K562 (cell line): Measurements from ENCODE around the gene SKAP1. TPM values are rescaled to one million over a fixed set of nuclear protein-coding genes. Genes with fewer than 3 reads are reported as not detected.

ENCODE experiments used
- ATF4 ChIP-seq: fragments of 450-650 bp; formaldehyde crosslinking; IDR thresholded peaks from 2 replicates; pipeline ENCODE4 v1.4.0; 2022; ENCODE audit warnings: mild to moderate bottlenecking, moderate library complexity
- CBFB ChIP-seq: sonication (generic); formaldehyde crosslinking; IDR thresholded peaks from 2 replicates; pipeline ENCODE4 v1.4.0; 2020; ENCODE audit warnings: mild to moderate bottlenecking, missing genetic modification reagents
- CBX5 ChIP-seq: IDR thresholded peaks from 2 replicates; pipeline ENCODE4 v1.6.1; 2014; ENCODE audit warnings: low read depth, borderline replicate concordance
- FOXM1 ChIP-seq, 2 experiments: fragments of 450-650 bp in 1 of 2; sonication (generic) in 1 of 2; formaldehyde crosslinking in 1 of 2; IDR thresholded peaks; 2 replicates each; pipeline versions ENCODE4 v1.6.1 to v1.9.0; 2017 to 2022; ENCODE audit warnings: low read depth in 2 of 2, mild to moderate bottlenecking in 2 of 2, missing genetic modification reagents in 1 of 2, moderate library complexity in 1 of 2
- GMEB1 ChIP-seq: fragments of 250-450 bp; sonication (Bioruptor Pico); IDR thresholded peaks from 2 replicates; pipeline ENCODE4 v1.4.0; 2020; ENCODE audit warnings: mild to moderate bottlenecking
- HDAC1 ChIP-seq, 2 experiments: fragments of 450-650 bp; IDR thresholded peaks; 2 replicates each; pipeline ENCODE4 v1.6.1; 2016 to 2017; ENCODE audit warnings: inconsistent platforms in 1 of 2, mild to moderate bottlenecking in 1 of 2, moderate library complexity in 1 of 2
- KAT2B ChIP-seq: IDR thresholded peaks from one replicate; pipeline ENCODE4 v1.6.1; 2012; ENCODE audit warnings: low read depth, mild to moderate bottlenecking, control low read depth, inconsistent platforms, low read length, moderate library complexity
- LCOR ChIP-seq: sonication (generic); formaldehyde crosslinking; IDR thresholded peaks from 2 replicates; pipeline ENCODE4 v1.8.0; 2022; ENCODE audit warnings: mild to moderate bottlenecking, missing genetic modification reagents
- MTA2 ChIP-seq: fragments of 450-650 bp; IDR thresholded peaks from 2 replicates; pipeline ENCODE4 v1.6.1; 2016; ENCODE audit warnings: low read depth
- NFIC ChIP-seq: fragments of 450-650 bp; IDR thresholded peaks from 2 replicates; pipeline ENCODE4 v1.6.1; 2017; ENCODE audit warnings: mild to moderate bottlenecking, inconsistent platforms
- NR2F6 ChIP-seq: fragments of 450-650 bp; formaldehyde crosslinking; IDR thresholded peaks from 2 replicates; pipeline ENCODE4 v1.4.0; 2020; ENCODE audit warnings: mild to moderate bottlenecking
- TOE1 ChIP-seq, 2 experiments: fragments of 450-650 bp in 1 of 2; sonication (generic) in 1 of 2; formaldehyde crosslinking in 1 of 2; IDR thresholded peaks; 2 replicates each; pipeline versions ENCODE4 v1.7.1 to v1.8.0; 2016 to 2022; ENCODE audit warnings: borderline replicate concordance in 2 of 2, mild to moderate bottlenecking in 2 of 2, antibody characterized with exemption in 1 of 2, inconsistent platforms in 1 of 2, low read depth in 1 of 2, missing genetic modification reagents in 1 of 2, moderate library complexity in 1 of 2
- ZFP30 ChIP-seq: fragments of 250-450 bp; sonication (Bioruptor Pico); IDR thresholded peaks from 2 replicates; pipeline ENCODE4 v1.8.0; 2022; ENCODE audit warnings: moderate library complexity, mild to moderate bottlenecking, inconsistent platforms, borderline replicate concordance
- ZFP91 ChIP-seq: sonication (generic); formaldehyde crosslinking; IDR thresholded peaks from 2 replicates; pipeline ENCODE4 v1.8.0; 2022; ENCODE audit warnings: mild to moderate bottlenecking, missing genetic modification reagents
- ZKSCAN1 ChIP-seq: fragments of 150-350 bp; IDR thresholded peaks from 2 replicates; pipeline ENCODE4 v1.6.1; 2016; ENCODE audit warnings: low read depth, low read length
- ZNF449 ChIP-seq: fragments of 250-450 bp; sonication (Bioruptor Pico); IDR thresholded peaks from 2 replicates; pipeline ENCODE4 v1.8.0; 2022; ENCODE audit warnings: moderate library complexity, mild to moderate bottlenecking, inconsistent platforms
- ZNF639 ChIP-seq, 2 experiments: fragments of 200-800 bp in 1 of 2; sonication (Bioruptor generic) in 1 of 2; sonication (generic) in 1 of 2; formaldehyde crosslinking in 1 of 2; IDR thresholded peaks in 1 of 2; conservative IDR thresholded peaks in 1 of 2; 2 replicates each; pipeline versions ENCODE4 v1.5.0 to v1.6.1; 2016 to 2020; ENCODE audit warnings: missing compliant biosample characterization in 1 of 2, missing genetic modification characterization in 1 of 2, missing genetic modification reagents in 1 of 2
- polyA plus RNA-seq, 8 experiments: library from polyadenylated mRNA; depleted of rRNA in 4 of 8; stranded (reverse) in 5 of 8; unstranded in 3 of 8; fragments of >200 nt; fragmentation: Nextera tagmentation in 2 of 8; fragmentation: Illumina TruSeq in 1 of 8; extraction: Ambion mirVana in 2 of 8; extraction: Trizol in 1 of 8; gene quantifications; 2 replicates each; pipeline versions ENCODE4 v1.2.1 to v1.2.3, GENCODE V29; 2011 to 2014; ENCODE audit warnings: inconsistent platforms in 1 of 8, missing spikeins in 1 of 8
- total RNA-seq, 7 experiments: library from RNA; depleted of rRNA in 6 of 7; stranded (reverse); fragments of >200 nt in 6 of 7; fragmentation: Illumina TruSeq in 2 of 7; extraction: Trizol in 2 of 7; gene quantifications; 2 replicates each; pipeline versions ENCODE4 v1.2.1 to v1.2.3, GENCODE V29; 2011 to 2021; ENCODE audit warnings: low replicate concordance in 1 of 7

Gene SKAP1
- total and polyA plus RNA-seq, 9 of the 15 experiments (the other 6 are each of a cell fraction or from before 2014, with no cell fraction given): 0.06 to 0.80 (median 0.10) TPM; not detected in 4

GRCh38 chr17:48101012-48101720 is 328.8 kb downstream of the SKAP1 start, which contains the start of gene CBX1 (continued):
- TF ChIP-seq ZFP30 (CRISPR knock-in tag): no peak
- TF ChIP-seq ZFP91: no peak
- no peak for TF ChIP-seq TOE1 (IDR thresholded peaks at IDR 0.05; ENCODE audit: borderline replicate concordance)
- 0 out of 2 replicates have a peak, but pooled peaks have one; percentile 69 for TF ChIP-seq TOE1 (CRISPR knock-in tag; IDR thresholded peaks at IDR 0.05; ENCODE audit: borderline replicate concordance, low read depth)
- TF ChIP-seq ZNF639 (CRISPR knock-in tag; conservative IDR thresholded peaks at IDR 0.05 in 1 of 2, IDR thresholded peaks at IDR 0.05 in 1 of 2): peak in 1 of 2 experiments; percentile 79; a peak in 1 of 4 replicates
- TF ChIP-seq FOXM1 (IDR thresholded peaks at IDR 0.05; ENCODE audit: low read depth): peak; percentile 72; the same call in 1 of the 2 replicates
- 0 out of 2 replicates have a peak, but pooled peaks have one; percentile 64 for TF ChIP-seq FOXM1 (CRISPR knock-in tag; IDR thresholded peaks at IDR 0.05; ENCODE audit: low read depth)
- TF ChIP-seq MTA2: no peak
- TF ChIP-seq CBFB (CRISPR knock-in tag): peak; percentile 84; the same call in 1 of the 2 replicates
- 0 out of 2 replicates have a peak, but pooled peaks have one; percentile 59 for TF ChIP-seq CBX5
- peak in 1 of 2 experiments; percentile 43; a peak in 2 of 4 replicates for TF ChIP-seq HDAC1 (IDR thresholded peaks at IDR 0.05)
- peak; percentile 43; the same call in 1 of the 2 replicates for TF ChIP-seq NFIC
- TF ChIP-seq GMEB1 (CRISPR knock-in tag): peak; percentile 78
- no peak for TF ChIP-seq ZNF449 (CRISPR knock-in tag)
- TF ChIP-seq KAT2B: no peak
- TF ChIP-seq NR2F6 (CRISPR knock-in tag): no peak
- TF ChIP-seq ZKSCAN1: peak; percentile 70; the same call in 1 of the 2 replicates
- no peak for TF ChIP-seq ATF4
- TF ChIP-seq LCOR (CRISPR knock-in tag): 0 out of 2 replicates have a peak, but pooled peaks have one; percentile 83
